ENCODE measurements around the gene KMT2E.
"Not testable (repeated sequence)": the region's sequence is repeated elsewhere in the genome, so short reads cannot be mapped to it uniquely, and the experiment has no call there.

KMT2E gene

GRCh38 chr7:104973909-104974415, 40.0 kb upstream of the KMT2E start:
- peak; percentile 70 for ATAC-seq
- no peak for TF ChIP-seq TCF4 (CRISPR knock-in tag; IDR thresholded peaks at IDR 0.05; ENCODE audit: borderline replicate concordance)
- TF ChIP-seq GLIS3 (CRISPR knock-in tag; IDR thresholded peaks at IDR 0.05), result no peak
- no peak for TF ChIP-seq PATZ1 (CRISPR knock-in tag; IDR thresholded peaks at IDR 0.05; ENCODE audit: borderline replicate concordance)
- TF ChIP-seq CREB5 (CRISPR knock-in tag; IDR thresholded peaks at IDR 0.05; ENCODE audit: low read depth), result no peak
- TF ChIP-seq ESRRG (CRISPR knock-in tag; IDR thresholded peaks at IDR 0.05), result no peak
- TF ChIP-seq ZNF565 (CRISPR knock-in tag; conservative IDR thresholded peaks at IDR 0.05; ENCODE audit: low read depth), result no peak
- TF ChIP-seq ZNF8 (CRISPR knock-in tag; IDR thresholded peaks at IDR 0.05), result no peak
- peak; percentile 58; the same call in 1 of the 2 replicates for TF ChIP-seq TOX (CRISPR knock-in tag; IDR thresholded peaks at IDR 0.05; ENCODE audit: borderline replicate concordance)
- TF ChIP-seq TSHZ2 (CRISPR knock-in tag; IDR thresholded peaks at IDR 0.05), result no peak

GRCh38 chr7:104975553-104975952, 38.5 kb upstream of the KMT2E start:
- ATAC-seq, result not testable (repeated sequence)

- no peak; the same call in 2 of the 3 replicates for ATAC-seq
- TF ChIP-seq ESRRG (CRISPR knock-in tag; IDR thresholded peaks at IDR 0.05) (no peak), TCF4 (CRISPR knock-in tag; IDR thresholded peaks at IDR 0.05; ENCODE audit: borderline replicate concordance) (0 out of 2 replicates have a peak, but pooled peaks have one; percentile 24), BACH2 (CRISPR knock-in tag; IDR thresholded peaks at IDR 0.05; ENCODE audit: borderline replicate concordance) (no peak)
Observed at GRCh38 chr7:104976966-104977636, 36.9 kb upstream of the KMT2E start.

GRCh38 chr7:104978460-104978859, 35.5 kb upstream of the KMT2E start:
- ATAC-seq, result no peak
- TF ChIP-seq RARB (CRISPR knock-in tag; IDR thresholded peaks at IDR 0.05) (no peak), SNAI2 (CRISPR knock-in tag; IDR thresholded peaks at IDR 0.05) (no peak), ZNF70 (CRISPR knock-in tag; IDR thresholded peaks at IDR 0.05) (no peak), CSRNP3 (CRISPR knock-in tag; IDR thresholded peaks at IDR 0.05) (no peak), TOX (CRISPR knock-in tag; IDR thresholded peaks at IDR 0.05; ENCODE audit: borderline replicate concordance) (no peak), CREB5 (CRISPR knock-in tag; IDR thresholded peaks at IDR 0.05; ENCODE audit: low read depth) (no peak), ZFP30 (CRISPR knock-in tag; IDR thresholded peaks at IDR 0.05) (no peak), TSHZ2 (CRISPR knock-in tag; IDR thresholded peaks at IDR 0.05) (no peak), PPARA (CRISPR knock-in tag; IDR thresholded peaks at IDR 0.05; ENCODE audit: borderline replicate concordance) (no peak), ZFP3 (CRISPR knock-in tag; IDR thresholded peaks at IDR 0.05) (no peak), BACH2 (CRISPR knock-in tag; IDR thresholded peaks at IDR 0.05; ENCODE audit: borderline replicate concordance) (no peak), POU6F1 (CRISPR knock-in tag; IDR thresholded peaks at IDR 0.05; ENCODE audit: borderline replicate concordance, low read depth) (no peak), PATZ1 (CRISPR knock-in tag; IDR thresholded peaks at IDR 0.05; ENCODE audit: borderline replicate concordance) (no peak), ZC3H10 (CRISPR knock-in tag; IDR thresholded peaks at IDR 0.05) (no peak)

All from SK-N-SH treated with all-trans-retinoic acid at 6 μM for 48 hours (cell line).